K562 (cell line): ENCODE results near the gene WNT8A. TPM values are rescaled to one million over a fixed set of nuclear protein-coding genes. Genes with fewer than 3 reads are reported as not detected.

ENCODE experiments used
- AFF1 ChIP-seq, 2 experiments: fragments of 450-650 bp; IDR thresholded peaks; 2 replicates each; pipeline ENCODE4 v1.6.1; 2018; ENCODE audit warnings: mild to moderate bottlenecking in 2 of 2, low read depth in 1 of 2; ENCODE audit not compliant: partially characterized antibody in 2 of 2
- ARID2 ChIP-seq: fragments of 450-650 bp; IDR thresholded peaks from 2 replicates; pipeline ENCODE4 v1.6.1; 2017; ENCODE audit warnings: antibody characterized with exemption, mild to moderate bottlenecking
- CHD2 ChIP-seq: IDR thresholded peaks from 2 replicates; pipeline ENCODE4 v1.6.1; 2011; ENCODE audit warnings: low read depth, low read length
- CXXC5 ChIP-seq: fragments of 250-450 bp; sonication (Bioruptor Pico); IDR thresholded peaks from 2 replicates; pipeline ENCODE4 v1.8.0; 2022; ENCODE audit warnings: inconsistent platforms, mild to moderate bottlenecking, moderate library complexity
- DNMT1 ChIP-seq: fragments of 450-650 bp; IDR thresholded peaks from 2 replicates; pipeline ENCODE4 v1.6.1; 2016; ENCODE audit warnings: antibody characterized with exemption, mild to moderate bottlenecking
- HMG20A ChIP-seq: fragments of 450-650 bp; formaldehyde crosslinking; conservative IDR thresholded peaks from 2 replicates; pipeline ENCODE4 v1.4.0; 2020; ENCODE audit warnings: mild to moderate bottlenecking, mixed read lengths
- HOXB6 ChIP-seq: fragments of 250-450 bp; sonication (Bioruptor Pico); IDR thresholded peaks from 2 replicates; pipeline ENCODE4 v1.5.1; 2022; ENCODE audit warnings: mild to moderate bottlenecking, borderline replicate concordance
- KAT8 ChIP-seq: fragments of 450-650 bp; IDR thresholded peaks from 2 replicates; pipeline ENCODE4 v1.6.1; 2016; ENCODE audit warnings: low read depth, mild to moderate bottlenecking
- KDM1A ChIP-seq, 2 experiments: fragments of 450-650 bp; IDR thresholded peaks; 2 replicates each; pipeline ENCODE4 v1.6.1; 2016; ENCODE audit warnings: mild to moderate bottlenecking in 2 of 2
- NBN ChIP-seq: fragments of 450-650 bp; IDR thresholded peaks from 2 replicates; pipeline ENCODE4 v1.6.1; 2016; ENCODE audit warnings: low read depth, mild to moderate bottlenecking
- NFIX ChIP-seq: fragments of 250-450 bp; sonication (Bioruptor Pico); IDR thresholded peaks from 2 replicates; pipeline ENCODE4 v1.4.0; 2020; ENCODE audit warnings: low read depth, mild to moderate bottlenecking, moderate library complexity
- PHF8 ChIP-seq: fragments of 200-600 bp; sonication (generic); IDR thresholded peaks from 2 replicates; pipeline ENCODE4 v1.6.1; 2012; ENCODE audit warnings: mixed run types, mild to moderate bottlenecking, inconsistent platforms, low read length, moderate library complexity, borderline replicate concordance
- PKNOX1 ChIP-seq: fragments of 450-650 bp; IDR thresholded peaks from 2 replicates; pipeline ENCODE4 v1.6.1; 2016
- RAD21 ChIP-seq, 2 experiments: fragments of 250-450 bp in 1 of 2; fragments of 450-650 bp in 1 of 2; sonication (Bioruptor Pico) in 1 of 2; formaldehyde crosslinking in 1 of 2; IDR thresholded peaks in 1 of 2; conservative IDR thresholded peaks in 1 of 2; 2 replicates each; pipeline versions ENCODE4 v1.4.0 to v1.8.0; 2020 to 2022; ENCODE audit warnings: mild to moderate bottlenecking in 2 of 2, moderate library complexity in 1 of 2
- RBM22 ChIP-seq: fragments of 200-400 bp; formaldehyde crosslinking; IDR thresholded peaks from 2 replicates; pipeline ENCODE4 v1.6.1; 2018; ENCODE audit warnings: low read length, low read depth; ENCODE audit not compliant: poor library complexity, severe bottlenecking
- SIN3A ChIP-seq, 2 experiments: fragments of 150-350 bp in 1 of 2; IDR thresholded peaks; 2 replicates each; pipeline ENCODE4 v1.6.1; 2011 to 2016; ENCODE audit warnings: borderline replicate concordance in 2 of 2, low read depth in 2 of 2, low read length in 2 of 2, mild to moderate bottlenecking in 2 of 2, moderate library complexity in 2 of 2; ENCODE audit not compliant: control insufficient read depth in 1 of 2
- SRSF7 ChIP-seq: fragments of 200-400 bp; formaldehyde crosslinking; optimal IDR thresholded peaks from 2 replicates; pipeline ENCODE3; 2017; ENCODE audit warnings: mild to moderate bottlenecking, low read depth, low read length
- U2AF2 ChIP-seq: fragments of 200-400 bp; formaldehyde crosslinking; optimal IDR thresholded peaks from 2 replicates; pipeline ENCODE3; 2017; ENCODE audit warnings: low read depth, mild to moderate bottlenecking, low read length
- ZKSCAN8 ChIP-seq: fragments of 200-800 bp; sonication (Bioruptor generic); IDR thresholded peaks from 2 replicates; pipeline ENCODE4 v1.6.1; 2016; ENCODE audit warnings: missing genetic modification characterization, missing compliant biosample characterization
- ZNF133 ChIP-seq: fragments of 250-450 bp; sonication (Bioruptor Pico); IDR thresholded peaks from 2 replicates; pipeline ENCODE4 v1.4.0; 2020; ENCODE audit warnings: mild to moderate bottlenecking
- ZNF197 ChIP-seq: fragments of 200-800 bp; sonication (Bioruptor generic); IDR thresholded peaks from 2 replicates; pipeline ENCODE4 v1.6.1; 2016; ENCODE audit warnings: low read depth, missing genetic modification characterization, missing compliant biosample characterization
- ZNF695 ChIP-seq: fragments of 450-650 bp; formaldehyde crosslinking; IDR thresholded peaks from 2 replicates; pipeline ENCODE4 v1.4.0; 2020; ENCODE audit warnings: mild to moderate bottlenecking, moderate library complexity
- polyA plus RNA-seq, 8 experiments: library from polyadenylated mRNA; depleted of rRNA in 4 of 8; stranded (reverse) in 5 of 8; unstranded in 3 of 8; fragments of >200 nt; fragmentation: Nextera tagmentation in 2 of 8; fragmentation: Illumina TruSeq in 1 of 8; extraction: Ambion mirVana in 2 of 8; extraction: Trizol in 1 of 8; gene quantifications; 2 replicates each; pipeline versions ENCODE4 v1.2.1 to v1.2.3, GENCODE V29; 2011 to 2014; ENCODE audit warnings: inconsistent platforms in 1 of 8, missing spikeins in 1 of 8
- total RNA-seq, 7 experiments: library from RNA; depleted of rRNA in 6 of 7; stranded (reverse); fragments of >200 nt in 6 of 7; fragmentation: Illumina TruSeq in 2 of 7; extraction: Trizol in 2 of 7; gene quantifications; 2 replicates each; pipeline versions ENCODE4 v1.2.1 to v1.2.3, GENCODE V29; 2011 to 2021; ENCODE audit warnings: low replicate concordance in 1 of 7

Gene WNT8A
- total and polyA plus RNA-seq, 9 of the 15 experiments (the other 6 are each of a cell fraction or from before 2014, with no cell fraction given): not detected

DNA sequence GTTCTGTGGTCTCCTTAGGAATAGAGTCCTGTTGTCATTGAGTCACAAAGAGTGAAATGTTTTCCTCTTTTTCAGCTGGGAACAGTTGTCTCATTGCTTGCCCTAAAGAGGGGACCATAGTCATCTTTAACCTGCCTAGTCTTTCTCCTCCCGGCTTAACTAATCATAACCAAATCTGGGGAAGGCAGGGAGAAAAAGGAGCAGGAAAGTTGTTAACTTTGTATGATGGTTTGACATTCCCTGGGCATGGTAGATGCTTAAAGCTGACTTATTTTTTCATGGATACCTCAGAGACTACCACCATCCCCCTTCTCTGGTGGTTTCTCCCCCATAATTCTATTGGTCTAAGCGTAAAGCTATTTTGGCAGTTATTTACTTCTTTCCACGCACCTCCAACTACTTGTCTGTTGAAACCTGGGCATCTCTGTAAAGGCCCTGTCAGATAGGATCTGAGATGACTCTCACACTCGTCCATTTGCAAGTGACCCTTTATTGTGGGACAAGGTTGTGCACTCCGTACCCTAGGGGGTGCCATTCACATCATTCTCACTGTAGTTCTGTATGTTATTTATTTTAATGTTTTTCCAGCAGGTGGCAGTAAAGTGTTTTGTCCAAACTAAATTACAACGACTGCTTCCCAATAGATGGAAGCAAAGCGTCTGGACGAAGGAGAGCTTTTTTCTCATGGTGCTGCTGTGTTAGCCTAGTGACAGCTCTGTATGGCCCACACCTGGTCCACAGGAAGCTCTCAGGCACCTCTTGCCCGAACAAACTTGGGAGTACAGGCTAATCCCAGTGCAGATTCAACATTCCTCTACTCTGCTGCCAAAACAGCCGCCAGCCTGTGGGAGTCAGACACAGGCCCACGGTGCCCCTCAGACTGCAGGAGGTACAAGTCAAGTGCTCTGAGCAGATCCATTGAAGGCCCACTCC is 48.0 kb upstream of the WNT8A start (continued):
- 0 out of 4 replicates have a peak, but pooled peaks of 1 of the 2 experiments have one; percentile 19 for TF ChIP-seq KDM1A (IDR thresholded peaks at IDR 0.05)
- no peak for TF ChIP-seq SIN3A (IDR thresholded peaks at IDR 0.05; ENCODE audit: borderline replicate concordance in 2 of 2, control insufficient read depth in 1 of 2, low read depth in 2 of 2, low read length in 2 of 2)
- TF ChIP-seq ZNF695 (CRISPR knock-in tag): no peak
- peak in 1 of 2 experiments; percentile 29 for TF ChIP-seq AFF1 (IDR thresholded peaks at IDR 0.05; ENCODE audit: low read depth in 1 of 2, partially characterized antibody in 2 of 2)
- TF ChIP-seq HOXB6: no peak
- no peak for TF ChIP-seq PHF8
- TF ChIP-seq RBM22: no peak
- peak; percentile 71; the same call in 1 of the 2 replicates for TF ChIP-seq NBN
- no peak for TF ChIP-seq CHD2
- TF ChIP-seq SRSF7: no peak
- no peak for TF ChIP-seq HMG20A (CRISPR knock-in tag)
- TF ChIP-seq ZNF197: no peak
- TF ChIP-seq PKNOX1: peak; percentile 80
- no peak for TF ChIP-seq ZKSCAN8
- no peak for TF ChIP-seq NFIX
- no peak for TF ChIP-seq CXXC5 (CRISPR knock-in tag)
- no peak for TF ChIP-seq U2AF2
- TF ChIP-seq ARID2: 0 out of 2 replicates have a peak, but pooled peaks have one; percentile 11
- no peak for TF ChIP-seq KAT8
- no peak for TF ChIP-seq DNMT1
- peak; percentile 71 to 84 for TF ChIP-seq RAD21 (CRISPR knock-in tag; conservative IDR thresholded peaks at IDR 0.05 in 1 of 2, IDR thresholded peaks at IDR 0.05 in 1 of 2)
- no peak for TF ChIP-seq ZNF133
